AG04449 (cell line): ENCODE results near the gene DLST.
"Not testable (repeated sequence)": the region's sequence is repeated elsewhere in the genome, so short reads cannot be mapped to it uniquely, and the experiment has no call there.

Source experiments
- CTCF ChIA-PET: fragments of 350-600 bp; formaldehyde crosslinking; extraction: SDS; loops from one replicate; lab custom pipeline; 2021; ENCODE audit warnings: antibody characterized with exemption; lab: Yijun Ruan, JAX
- POLR2A ChIA-PET: fragments of 400-600, 350-600 bp; formaldehyde crosslinking; extraction: SDS; loops from one replicate; lab custom pipeline; 2020; ENCODE audit warnings: antibody characterized with exemption, inconsistent platforms; lab: Yijun Ruan, JAX
- DNase-seq: peaks from one replicate; pipeline ENCODE4 v3.0.0-alpha.2; 2010; ENCODE audit warnings: low read depth, low spot score
- H3K4me3 ChIP-seq: 2 replicates; pipeline ENCODE4 v1.5.1; 2011; ENCODE audit warnings: low read depth, mild to moderate bottlenecking, control low read depth, low read length
- CTCF ChIP-seq: IDR thresholded peaks from one replicate; pipeline ENCODE4 v1.5.1; 2011; ENCODE audit warnings: mild to moderate bottlenecking, moderate library complexity, low read length, control low read depth, inconsistent platforms; ENCODE audit not compliant: insufficient read depth; ENCODE audit errors: missing control alignments

The DLST gene

DNA sequence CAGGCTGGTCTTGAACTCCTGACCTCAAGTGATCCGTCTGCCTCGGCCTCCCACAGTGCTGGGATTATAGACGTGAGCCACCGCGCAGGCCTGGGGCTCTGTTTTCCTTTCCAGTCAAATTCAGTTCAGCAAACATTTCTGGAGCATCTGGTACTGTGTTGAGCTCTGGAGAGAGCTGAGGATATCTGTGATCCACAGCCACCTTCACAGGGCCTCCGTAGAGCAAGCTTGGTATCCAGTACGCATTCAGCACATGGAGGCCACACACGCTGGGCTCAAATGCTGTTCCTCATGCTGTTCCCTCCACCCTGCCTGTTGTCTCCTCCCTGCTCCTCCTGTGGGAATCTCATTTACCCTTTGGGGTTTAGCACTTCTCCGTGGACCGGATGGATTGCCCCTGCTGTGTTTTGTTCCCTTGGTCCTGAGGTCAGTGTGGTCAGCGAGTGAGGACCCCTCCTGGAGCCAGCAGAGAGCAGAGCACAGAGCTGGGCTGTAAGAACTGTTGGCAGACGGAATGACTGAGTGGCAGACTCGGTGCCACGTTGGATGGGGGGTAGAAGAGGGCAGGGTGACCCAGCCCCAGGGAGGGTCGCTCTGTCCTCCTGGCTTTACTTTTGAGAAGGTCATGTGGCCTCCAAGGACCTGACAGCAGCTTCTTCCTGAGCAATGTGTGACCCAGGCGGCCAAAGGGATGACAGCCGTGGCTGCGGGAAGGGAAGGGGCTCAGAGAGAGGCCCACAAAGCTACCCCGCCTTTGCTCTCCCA is 40.5 kb downstream of the DLST start:
- H3K4me3 ChIP-seq = no peak overlapping the region
- ChIA-PET POLR2A (interaction anchor here (0.5 kb wide), 1 partner anchor 48 kb away, joined by 3 read pairs; no protein-coding TSS in a partner anchor), CTCF (interaction anchor here (0.9 to 4.9 kb wide), 9 partner anchors 9 to 168 kb away, joined by 3 to 35 read pairs (median 7); no protein-coding TSS in a partner anchor)
- DNase-seq = no peak
- TF ChIP-seq CTCF = no peak

- no peak for TF ChIP-seq CTCF
- POLR2A ChIA-PET = interaction anchor here (0.5 kb wide), 1 partner anchor 49 kb away, joined by 3 read pairs; no protein-coding TSS in a partner anchor
- CTCF ChIA-PET = interaction anchor here (0.9 to 4.9 kb wide), 12 partner anchors 10 to 172 kb away, joined by 3 to 35 read pairs (median 4); no protein-coding TSS in a partner anchor
- DNase-seq = no peak
- H3K4me3 ChIP-seq = peak within 1 kb of the TSS; percentile 49
Observed at GRCh38 chr14:74922752-74923401, 41.2 kb downstream of the DLST start, which contains the start of gene RPS6KL1. RPS6KL1 (minus strand) TSS chr14:74923260; CDS start chr14:74921541, 1,719 bp downstream.

DNA sequence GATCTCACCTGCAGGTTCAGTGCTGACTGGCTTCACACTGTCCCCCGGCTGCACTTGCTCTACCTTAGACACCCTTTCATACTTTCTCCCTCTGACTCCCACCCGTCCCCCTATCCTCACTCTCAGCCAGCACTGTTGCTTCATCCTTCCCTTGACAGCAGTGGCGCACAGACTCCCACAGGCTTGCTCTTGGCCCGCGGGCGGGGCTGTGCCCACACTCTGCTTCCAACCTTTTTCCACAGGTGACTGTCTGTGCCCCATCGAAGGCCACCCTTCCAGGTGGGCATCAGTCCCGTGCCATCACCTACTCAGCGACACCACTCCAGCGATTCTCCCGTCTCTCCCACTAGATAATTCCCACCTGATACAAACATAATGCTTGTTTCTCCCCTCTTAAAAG is 42.3 kb downstream of the DLST start:
- CTCF ChIA-PET = interaction anchor here (1.0 to 4.9 kb wide), 7 partner anchors 15 to 171 kb away, joined by 3 to 35 read pairs (median 10); no protein-coding TSS in a partner anchor
- POLR2A ChIA-PET = no interaction called here
- no peak for TF ChIP-seq CTCF

GRCh38 chr14:74927225-74927624 is 45.5 kb downstream of the DLST start:
- TF ChIP-seq CTCF = no peak
- CTCF ChIA-PET = interaction anchor here (0.7 kb wide), 1 partner anchor 161 kb away, joined by 4 read pairs; no protein-coding TSS in a partner anchor
- DNase-seq = no peak
- POLR2A ChIA-PET = no interaction called here
- no peak overlapping the region for H3K4me3 ChIP-seq

More for the DNA sequence above, 42.3 kb downstream of the DLST start:
- DNase-seq = no peak
- H3K4me3 ChIP-seq = no peak overlapping the region

GRCh38 chr14:74929242-74929641 is 47.5 kb downstream of the DLST start:
- no peak for DNase-seq
- H3K4me3 ChIP-seq = no peak overlapping the region
- ChIA-PET CTCF (interaction anchor here (1.0 to 4.8 kb wide), 4 partner anchors 12 to 159 kb away, joined by 3 to 42 read pairs (median 12); no protein-coding TSS in a partner anchor), POLR2A (no interaction called here)
- TF ChIP-seq CTCF = no peak

DNA sequence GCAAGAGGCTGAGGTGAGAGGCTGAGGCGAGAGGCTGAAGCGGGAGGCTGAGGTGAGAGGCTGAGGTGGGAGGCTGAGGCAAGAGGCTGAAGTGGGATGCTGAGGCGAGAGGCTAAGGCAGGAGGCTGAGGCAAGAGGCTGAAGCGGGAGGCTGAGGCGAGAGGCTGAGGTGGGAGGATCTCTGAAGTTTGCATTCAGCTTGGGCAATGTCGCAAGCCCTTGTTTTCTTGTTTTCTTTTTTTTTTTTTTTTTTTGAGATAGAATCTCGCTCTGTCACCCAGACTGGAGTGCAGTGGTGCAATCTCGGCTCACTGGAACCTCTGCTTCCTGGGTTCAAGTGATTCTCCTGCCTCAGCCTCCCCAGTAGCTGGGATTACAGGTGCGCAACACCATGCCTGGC is 50.0 kb downstream of the DLST start:
- POLR2A ChIA-PET, H3K4me3 ChIP-seq, DNase-seq: not testable (repeated sequence)
- CTCF ChIA-PET = interaction anchor here (0.6 to 4.8 kb wide), 6 partner anchors 8 to 157 kb away, joined by 3 to 42 read pairs (median 6); no protein-coding TSS in a partner anchor
